Measurements from ENCODE around the gene LIPT1.

GRCh38 chr2:99158599-99158998, 3.8 kb downstream of the LIPT1 start:
- no peak for TF ChIP-seq POLR2A (IDR thresholded peaks at IDR 0.05; ENCODE audit: low read length)
- TF ChIP-seq GATA1 (IDR thresholded peaks at IDR 0.05; ENCODE audit: low read depth, low read length), result no peak

Measured in erythroblast (primary cell).